HG02642 (cell line): ENCODE measurements around the gene POU2AF1.

ENCODE experiments used
- ATAC-seq: cut with Tn5 transposase; IDR thresholded peaks from one replicate; pipeline ENCODE4 v1.9.1; 2021; ENCODE audit warnings: mild to moderate bottlenecking; ENCODE audit not compliant: unreplicated experiment, poor library complexity

The POU2AF1 gene

GRCh38 chr11:111388842-111389241 is 9.8 kb upstream of the POU2AF1 start:
- ATAC-seq: no peak

- ATAC-seq: no peak
Observed at GRCh38 chr11:111388420-111388819, 9.3 kb upstream of the POU2AF1 start.

GRCh38 chr11:111387363-111387762 is 8.3 kb upstream of the POU2AF1 start:
- ATAC-seq: no peak

- no peak for ATAC-seq
Observed at GRCh38 chr11:111386611-111387150, 7.6 kb upstream of the POU2AF1 start.

GRCh38 chr11:111384494-111384893 is 5.4 kb upstream of the POU2AF1 start:
- ATAC-seq: no peak

GRCh38 chr11:111382451-111382850 is 3.4 kb upstream of the POU2AF1 start:
- no peak for ATAC-seq

- peak; percentile 58 for ATAC-seq
Observed at GRCh38 chr11:111379602-111380136, 594 bp upstream of the POU2AF1 start.

- no peak for ATAC-seq
Observed at GRCh38 chr11:111378185-111378860, 752 bp downstream of the POU2AF1 start.

GRCh38 chr11:111376181-111376871 is 2.7 kb downstream of the POU2AF1 start:
- ATAC-seq: no peak

GRCh38 chr11:111373590-111373989 is 5.5 kb downstream of the POU2AF1 start:
- no peak for ATAC-seq

GRCh38 chr11:111372538-111372937 is 6.5 kb downstream of the POU2AF1 start:
- no peak for ATAC-seq

- peak; percentile 37 for ATAC-seq
Observed at GRCh38 chr11:111370902-111371578, 8.0 kb downstream of the POU2AF1 start.

GRCh38 chr11:111370270-111370901 is 8.7 kb downstream of the POU2AF1 start:
- no peak for ATAC-seq

GRCh38 chr11:111368285-111368560 is 10.9 kb downstream of the POU2AF1 start:
- ATAC-seq: no peak

GRCh38 chr11:111367411-111368284 is 11.4 kb downstream of the POU2AF1 start:
- peak; percentile 53 for ATAC-seq

- no peak for ATAC-seq
Observed at GRCh38 chr11:111366560-111367410, 12.3 kb downstream of the POU2AF1 start.

GRCh38 chr11:111365722-111366559 is 13.1 kb downstream of the POU2AF1 start:
- ATAC-seq: no peak

GRCh38 chr11:111364503-111364902 is 14.6 kb downstream of the POU2AF1 start:
- no peak for ATAC-seq
